Suprapubic skin (tissue), 3 donors: Measurements from ENCODE around the gene CACNA1H.
"Not testable (repeated sequence)": the region's sequence is repeated elsewhere in the genome, so short reads cannot be mapped to it uniquely, and the experiment has no call there.

ENCODE experiments used
- CTCF ChIP-seq, 2 donors: fragments of 200-600 bp in 1 of 2; fragments of 450-650 bp in 1 of 2; sonication (generic) in 1 of 2; IDR thresholded peaks; one replicate each; pipeline ENCODE4 v1.5.1; 2016 to 2019; ENCODE audit warnings: antibody characterized with exemption in 2 of 2, mild to moderate bottlenecking in 1 of 2, moderate library complexity in 1 of 2
- POLR2A ChIP-seq, 2 donors: fragments of 450-650 bp; IDR thresholded peaks; one replicate each; pipeline ENCODE4 v1.6.1; 2017; ENCODE audit warnings: antibody characterized with exemption in 2 of 2, mild to moderate bottlenecking in 2 of 2, moderate library complexity in 2 of 2

- TF ChIP-seq CTCF, POLR2A (IDR thresholded peaks at IDR 0.05): not testable (repeated sequence)
Measured at GRCh38 chr16:1269418-1269817, 116.5 kb downstream of the CACNA1H start.
